SU-DHL-6 (cell line): ENCODE results near the gene BAHCC1.

ENCODE experiments used
- EZH2phosphoT487 ChIP-seq: fragments of 200-600 bp; sonication (generic), shearing (Covaris generic); conservative IDR thresholded peaks from 2 replicates; pipeline ENCODE4 v1.6.1; 2018; ENCODE audit warnings: mild to moderate bottlenecking, antibody characterized with exemption, low read length, moderate library complexity, mixed read lengths
- TF ChIP-seq, protein P1 (sequence below): fragments of 200-600 bp; sonication (generic); IDR thresholded peaks from one replicate; pipeline ENCODE4 v1.5.1; 2017; ENCODE audit warnings: antibody characterized with exemption, mild to moderate bottlenecking, low read length, moderate library complexity; ENCODE audit not compliant: insufficient read depth, poor library complexity, severe bottlenecking

DNA sequence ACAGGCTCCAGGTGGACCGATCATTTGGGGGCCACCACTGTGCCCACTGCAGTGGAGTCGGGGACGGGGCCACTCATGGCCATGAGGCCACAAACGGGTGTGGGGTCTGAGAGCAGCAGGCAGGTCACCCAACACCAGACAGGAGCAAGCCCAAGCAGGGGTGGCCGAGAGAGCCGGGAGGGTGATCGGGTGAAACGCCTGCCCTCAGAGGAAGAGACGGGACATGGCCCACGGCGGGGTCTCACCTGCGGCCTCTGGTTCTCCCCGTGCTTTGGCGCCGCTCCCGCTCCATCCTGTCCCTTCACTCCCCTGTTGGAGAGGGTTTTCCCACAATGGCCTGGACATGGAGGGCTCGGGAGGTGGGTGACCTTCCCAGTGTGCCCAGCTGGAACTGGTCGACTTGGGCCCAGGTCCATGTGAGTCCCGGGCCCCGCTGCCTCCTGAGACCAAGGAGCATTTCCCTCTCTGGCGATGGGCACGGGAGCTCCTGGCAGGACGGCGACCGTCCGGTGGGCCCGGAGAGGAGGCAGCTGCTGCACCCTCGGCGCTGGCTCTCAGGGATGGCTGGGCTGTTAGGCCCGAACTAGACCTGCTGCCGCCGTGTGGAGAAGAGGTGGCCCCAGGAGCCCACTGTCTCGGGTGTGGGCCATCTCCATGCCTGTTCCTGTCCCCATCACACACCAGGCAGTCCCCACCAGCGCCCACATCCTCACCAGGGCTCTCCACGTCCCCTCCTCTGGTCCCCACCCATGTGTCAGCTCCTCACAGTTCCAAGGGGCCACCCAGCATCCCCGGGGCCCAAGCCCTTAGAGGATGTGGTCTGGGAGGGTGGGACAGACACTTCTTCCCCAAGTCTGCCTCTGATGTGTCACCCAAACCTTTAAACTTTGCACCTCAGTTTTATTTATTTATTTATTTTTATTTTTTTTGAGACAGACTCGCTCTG, 13.4 kb upstream of the BAHCC1 start:
- TF ChIP-seq, protein P1, sequence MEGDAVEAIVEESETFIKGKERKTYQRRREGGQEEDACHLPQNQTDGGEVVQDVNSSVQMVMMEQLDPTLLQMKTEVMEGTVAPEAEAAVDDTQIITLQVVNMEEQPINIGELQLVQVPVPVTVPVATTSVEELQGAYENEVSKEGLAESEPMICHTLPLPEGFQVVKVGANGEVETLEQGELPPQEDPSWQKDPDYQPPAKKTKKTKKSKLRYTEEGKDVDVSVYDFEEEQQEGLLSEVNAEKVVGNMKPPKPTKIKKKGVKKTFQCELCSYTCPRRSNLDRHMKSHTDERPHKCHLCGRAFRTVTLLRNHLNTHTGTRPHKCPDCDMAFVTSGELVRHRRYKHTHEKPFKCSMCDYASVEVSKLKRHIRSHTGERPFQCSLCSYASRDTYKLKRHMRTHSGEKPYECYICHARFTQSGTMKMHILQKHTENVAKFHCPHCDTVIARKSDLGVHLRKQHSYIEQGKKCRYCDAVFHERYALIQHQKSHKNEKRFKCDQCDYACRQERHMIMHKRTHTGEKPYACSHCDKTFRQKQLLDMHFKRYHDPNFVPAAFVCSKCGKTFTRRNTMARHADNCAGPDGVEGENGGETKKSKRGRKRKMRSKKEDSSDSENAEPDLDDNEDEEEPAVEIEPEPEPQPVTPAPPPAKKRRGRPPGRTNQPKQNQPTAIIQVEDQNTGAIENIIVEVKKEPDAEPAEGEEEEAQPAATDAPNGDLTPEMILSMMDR: no peak
- no peak for TF ChIP-seq EZH2phosphoT487
